ENCODE data around the gene PAQR6. TPM values are rescaled to one million over a fixed set of nuclear protein-coding genes. Genes with fewer than 3 reads are reported as not detected.

PAQR6 gene
- total and polyA plus RNA-seq, 9 donors, result 0.25 to 1.8 (median 0.73) TPM

GRCh38 chr1:156244712-156245111, 3.1 kb downstream of the PAQR6 start:
- peaks cover 4% of the 10 kb centered on the region for H3K4me1 ChIP-seq (ENCODE audit: insufficient read depth)
- H3K27ac ChIP-seq, result no peak overlapping the region
- TF ChIP-seq CTCF (IDR thresholded peaks at IDR 0.05), result no peak
- no peak for TF ChIP-seq POLR2A (IDR thresholded peaks at IDR 0.05)
- no peak for TF ChIP-seq EP300 (IDR thresholded peaks at IDR 0.05)
- no peaks in the 10 kb centered on the region for H3K27me3 ChIP-seq
- no peaks in the 10 kb centered on the region for H3K36me3 ChIP-seq
- no peak overlapping the region for H3K4me3 ChIP-seq
- DNase-seq, result no peak
- 73 to 79% (median 77%) methylated on average over 17 of the region's 17 CpGs for WGBS, 3 donors
- H3K9me3 ChIP-seq, result no peaks in the 10 kb centered on the region
- intact Hi-C loops (cut with DNase I), result loop anchor here in 1 of 4 donors (5.0 kb wide), 1 partner anchor 288 kb away; no protein-coding TSS in a partner anchor

GRCh38 chr1:156244126-156244525, 3.7 kb downstream of the PAQR6 start:
- intact Hi-C loops (cut with DNase I), result no loop called here
- TF ChIP-seq POLR2A (IDR thresholded peaks at IDR 0.05) (no peak), EP300 (IDR thresholded peaks at IDR 0.05) (no peak), CTCF (IDR thresholded peaks at IDR 0.05) (no peak)
- Histone ChIP-seq H3K36me3 (no peaks in the 10 kb centered on the region), H3K4me1 (ENCODE audit: insufficient read depth) (peaks cover 4% of the 10 kb centered on the region), H3K27ac (no peak overlapping the region), H3K4me3 (no peak overlapping the region), H3K27me3 (no peaks in the 10 kb centered on the region), H3K9me3 (no peaks in the 10 kb centered on the region)
- whole genome bisulfite sequencing, 3 donors, result 70 to 82% (median 71%) methylated on average over 2 of the region's 2 CpGs
- DNase-seq, result no peak

GRCh38 chr1:156242738-156243137, 5.1 kb downstream of the PAQR6 start:
- Histone ChIP-seq H3K36me3 (no peaks in the 10 kb centered on the region), H3K27ac (no peak overlapping the region), H3K4me3 (no peak overlapping the region), H3K4me1 (ENCODE audit: insufficient read depth) (peaks cover 4% of the 10 kb centered on the region), H3K9me3 (no peaks in the 10 kb centered on the region), H3K27me3 (no peaks in the 10 kb centered on the region)
- TF ChIP-seq CTCF (IDR thresholded peaks at IDR 0.05) (no peak), POLR2A (IDR thresholded peaks at IDR 0.05) (no peak), EP300 (IDR thresholded peaks at IDR 0.05) (no peak)
- intact Hi-C loops (cut with DNase I), result no loop called here
- 46 to 56% (median 52%) methylated on average over 10 of the region's 10 CpGs for WGBS, 3 donors
- DNase-seq, result no peak

- H3K27ac ChIP-seq, result no peak within 1 kb of the TSS
- no peak for DNase-seq
- intact Hi-C loops (cut with DNase I), result no loop called here
- H3K9me3 ChIP-seq, result no peaks in the 10 kb centered on the region
- peaks cover 4% of the 10 kb centered on the region for H3K4me1 ChIP-seq (ENCODE audit: insufficient read depth)
- 79 to 81% (median 81%) methylated on average over 13 to 14 of the region's 14 CpGs for WGBS, 3 donors
- no peaks in the 10 kb centered on the region for H3K36me3 ChIP-seq
- no peak for TF ChIP-seq POLR2A (IDR thresholded peaks at IDR 0.05)
- H3K4me3 ChIP-seq, result no peak within 1 kb of the TSS
- no peaks in the 10 kb centered on the region for H3K27me3 ChIP-seq
Measured at GRCh38 chr1:156241926-156242325, 5.9 kb downstream of the PAQR6 start, which contains the start of gene BGLAP. Gene BGLAP, plus strand, starts transcription at chr1:156242184. Its CDS starts 48 bp downstream, at chr1:156242232.

- H3K36me3 ChIP-seq, result no peaks in the 10 kb centered on the region
Measured at GRCh38 chr1:156241311-156241811, 6.5 kb downstream of the PAQR6 start.

More at GRCh38 chr1:156241311-156241811, 6.5 kb downstream of the PAQR6 start:
- DNase-seq, result no peak
- TF ChIP-seq CTCF (IDR thresholded peaks at IDR 0.05) (no peak), POLR2A (IDR thresholded peaks at IDR 0.05) (no peak), EP300 (IDR thresholded peaks at IDR 0.05) (no peak)
- H3K27ac ChIP-seq, result no peak overlapping the region
- H3K27me3 ChIP-seq, result no peaks in the 10 kb centered on the region
- 59 to 70% (median 66%) methylated on average over 14 to 15 of the region's 15 CpGs for WGBS, 3 donors
- H3K9me3 ChIP-seq, result no peaks in the 10 kb centered on the region
- intact Hi-C loops (cut with DNase I), result no loop called here
- H3K4me1 ChIP-seq (ENCODE audit: insufficient read depth), result peaks cover 4% of the 10 kb centered on the region
- no peak overlapping the region for H3K4me3 ChIP-seq
